NCI-H187 treated with DMSO at 0.1 percent for 48 hours (cell line): ENCODE measurements around the gene EXOSC7.
"Not testable (repeated sequence)": the region's sequence is repeated elsewhere in the genome, so short reads cannot be mapped to it uniquely, and the experiment has no call there.

Source experiments
- DNase-seq: peaks from one replicate; lab custom pipeline; 2025; lab: John Stamatoyannopoulos, UW

EXOSC7 gene

DNA sequence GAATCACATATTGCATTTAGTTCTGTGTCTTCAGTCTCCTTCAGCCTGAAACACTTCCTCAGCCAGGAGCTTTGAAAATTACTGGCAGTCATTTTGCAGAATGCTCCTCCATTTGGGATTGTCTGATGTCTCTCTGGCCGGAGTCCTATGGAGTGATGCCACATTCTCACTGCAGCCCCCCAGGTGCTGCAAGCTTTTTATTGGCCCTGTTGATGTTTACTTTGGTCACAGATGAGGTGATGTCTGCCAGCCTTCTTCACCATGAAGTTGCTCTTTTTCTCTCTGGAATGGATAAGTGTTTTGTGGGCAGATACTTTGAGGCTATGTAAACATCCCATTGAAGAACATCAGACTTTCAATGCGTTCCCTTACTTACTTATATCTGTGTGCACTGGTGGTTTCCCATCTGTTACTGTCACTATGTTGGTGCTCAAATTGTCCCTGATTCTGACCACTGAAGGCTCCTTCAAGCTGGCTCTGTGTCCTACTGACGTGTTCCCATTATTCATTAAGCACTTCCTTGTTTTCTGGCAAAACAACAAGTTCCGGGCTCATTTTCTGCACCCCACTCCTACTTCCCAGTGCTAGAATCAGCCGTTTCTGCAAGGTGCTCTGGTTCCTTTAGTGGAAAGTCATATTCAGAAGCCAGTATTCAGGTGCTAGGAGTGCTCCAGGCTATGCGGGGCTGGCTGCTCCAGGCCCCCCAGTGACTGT, 48.7 kb downstream of the EXOSC7 start:
- no peak for DNase-seq

DNA sequence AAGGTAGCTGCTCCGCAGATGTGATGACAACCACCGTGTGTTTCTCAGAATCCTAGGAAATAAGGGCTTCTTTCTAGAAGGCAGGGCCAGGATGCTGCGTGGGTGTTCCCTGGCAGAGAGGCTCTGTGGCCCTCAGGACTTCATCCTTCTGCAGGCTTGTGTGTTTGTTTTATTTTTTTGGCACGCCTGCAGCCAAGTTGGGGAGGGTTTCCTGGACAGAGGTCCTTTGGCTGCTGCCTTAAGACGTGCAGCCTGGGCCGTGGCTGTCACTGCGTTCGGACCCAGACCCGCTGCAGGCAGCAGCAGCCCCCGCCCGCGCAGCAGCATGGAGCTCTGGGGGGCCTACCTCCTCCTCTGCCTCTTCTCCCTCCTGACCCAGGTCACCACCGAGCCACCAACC, 50.0 kb downstream of the EXOSC7 start, which contains the start of gene CLEC3B:
TSS of gene CLEC3B (plus strand) at position 266 of the 400 bp plus-strand sequence. CDS start at position 326, 60 bp downstream.
- DNase-seq, result no peak

DNA sequence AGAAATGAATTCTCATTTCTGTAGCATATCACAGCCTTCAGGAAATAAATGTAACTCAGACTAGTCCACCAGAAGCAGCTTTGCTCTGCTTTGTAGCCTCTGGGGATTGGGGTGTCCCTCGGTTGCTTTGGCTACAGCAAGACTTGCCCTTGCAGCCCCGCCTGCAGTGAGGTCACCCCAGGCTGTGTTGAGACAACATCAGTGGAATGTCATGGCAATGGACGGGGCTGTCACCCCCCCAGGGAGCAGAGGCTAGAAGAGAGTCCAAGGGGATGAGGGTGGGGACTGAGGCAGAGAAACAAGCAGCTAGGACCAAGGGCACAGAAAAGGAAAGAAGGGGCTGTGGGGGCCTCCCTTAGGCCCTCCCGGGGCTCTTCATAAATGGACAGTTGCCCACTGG, 50.9 kb downstream of the EXOSC7 start:
- DNase-seq, result no peak

DNA sequence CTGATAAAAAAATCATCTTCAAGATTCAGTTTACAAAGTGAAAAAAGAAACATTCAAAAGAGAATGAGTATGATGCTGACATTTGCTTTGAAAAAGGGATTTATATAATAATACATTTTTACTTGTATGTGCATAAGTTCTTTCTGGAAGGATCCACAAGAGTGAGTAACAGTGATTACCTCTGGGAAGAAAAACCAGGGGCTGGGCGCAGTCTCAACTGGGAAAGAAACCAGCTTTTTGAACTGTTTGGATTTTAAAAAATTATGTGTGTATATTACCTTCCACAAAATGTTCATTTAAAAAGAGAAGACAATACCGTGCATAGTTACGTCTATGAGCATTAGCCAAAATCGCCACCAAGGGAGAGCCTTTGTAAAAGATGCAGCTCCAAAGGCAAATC, 51.4 kb downstream of the EXOSC7 start:
- DNase-seq, result no peak

DNA sequence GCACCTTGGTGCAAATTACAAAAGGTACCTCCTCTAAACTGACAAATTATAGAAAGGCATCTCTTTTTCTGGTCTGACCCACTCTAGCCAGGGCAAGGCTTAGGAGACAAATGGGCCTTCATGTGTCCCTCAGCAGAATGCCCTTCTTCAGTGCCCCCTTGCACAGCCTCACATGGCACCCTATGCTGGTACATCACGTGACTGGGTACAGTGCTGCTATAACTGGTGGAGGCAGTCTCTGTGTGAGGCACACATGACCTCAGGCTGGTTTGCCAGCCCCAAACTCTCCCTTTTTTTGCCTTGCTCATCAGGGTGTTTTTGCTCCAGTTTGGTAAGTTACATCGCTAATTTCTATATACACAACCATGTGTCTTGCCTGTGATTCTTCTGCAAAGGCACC, 53.2 kb downstream of the EXOSC7 start:
- no peak for DNase-seq

DNA sequence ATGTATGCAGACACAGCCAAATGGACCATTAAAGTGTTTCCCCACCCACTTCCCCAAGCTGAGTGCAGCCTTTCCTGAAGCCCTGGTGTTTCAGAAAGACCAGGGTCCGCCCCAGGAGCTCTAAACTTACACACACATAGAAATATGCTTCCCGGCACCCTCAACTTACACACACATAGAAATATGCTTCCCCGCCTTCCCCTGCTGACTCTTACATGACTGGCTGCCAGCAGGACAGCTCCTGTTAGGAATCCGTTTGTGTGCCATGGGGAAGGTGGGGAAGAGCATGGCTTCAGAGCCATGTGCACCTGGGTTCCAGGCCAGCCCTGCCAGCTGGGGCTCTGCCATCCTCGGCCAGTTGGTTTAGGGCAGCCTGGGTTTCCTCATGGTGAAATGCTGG, 53.6 kb downstream of the EXOSC7 start:
- DNase-seq, result no peak

DNA sequence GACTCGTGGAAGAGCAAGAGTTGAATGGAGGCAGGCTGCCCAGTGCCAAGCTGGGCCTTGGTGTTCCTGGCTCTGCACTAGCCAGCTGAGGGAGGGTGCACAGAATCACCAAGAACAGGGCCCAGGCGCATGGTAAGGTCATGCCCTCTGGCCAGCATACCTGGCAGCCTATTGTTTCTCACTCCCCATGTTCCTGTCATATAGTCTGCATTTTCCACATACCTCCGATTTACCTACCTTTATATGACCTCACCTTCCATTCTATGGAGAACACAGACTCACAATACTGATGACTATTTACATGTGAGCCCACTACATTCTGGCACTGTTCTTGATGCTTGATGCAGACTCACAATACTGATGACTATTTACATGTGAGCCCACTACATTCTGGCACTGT, 55.5 kb downstream of the EXOSC7 start:
- no peak for DNase-seq

DNA sequence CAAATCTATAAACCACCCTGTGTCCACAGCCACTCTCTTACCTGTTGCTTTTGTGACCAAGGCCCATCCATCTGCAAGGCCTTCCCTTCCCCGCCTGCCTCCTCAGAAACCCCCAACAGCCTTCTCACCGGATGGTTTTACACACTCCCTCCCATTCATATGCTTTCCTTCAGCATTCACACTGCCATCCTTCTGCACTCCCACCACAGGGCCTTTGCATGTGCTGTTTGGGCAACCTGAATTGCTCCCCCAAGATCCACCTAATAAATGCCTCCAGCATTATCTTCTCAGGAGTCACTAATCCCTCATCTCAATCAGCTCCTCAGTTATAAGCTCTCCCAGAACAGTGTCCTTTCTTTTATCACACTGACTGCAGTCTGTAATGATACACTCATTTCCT, 56.1 kb downstream of the EXOSC7 start:
- DNase-seq, result no peak

DNA sequence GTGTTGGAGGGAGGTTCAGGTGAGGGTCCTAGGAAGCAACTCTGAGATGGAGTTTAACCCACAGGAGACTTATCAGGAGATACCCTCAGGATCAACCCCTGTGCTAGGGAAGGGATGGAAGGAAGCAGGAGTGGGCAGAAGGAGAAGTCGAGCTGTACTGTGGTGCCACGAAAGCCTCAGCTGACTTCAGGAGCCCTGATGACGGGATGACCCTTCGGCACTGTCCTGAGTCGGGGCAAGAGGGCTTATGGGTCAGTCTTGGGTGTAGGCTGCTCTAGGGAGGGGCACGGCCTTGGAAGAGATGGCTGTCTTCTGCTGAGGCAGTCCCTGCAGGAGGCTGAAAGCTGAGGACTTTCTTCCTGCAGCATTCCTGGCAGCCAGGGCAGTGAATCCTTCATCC, 57.7 kb downstream of the EXOSC7 start:
- DNase-seq, result no peak

DNA sequence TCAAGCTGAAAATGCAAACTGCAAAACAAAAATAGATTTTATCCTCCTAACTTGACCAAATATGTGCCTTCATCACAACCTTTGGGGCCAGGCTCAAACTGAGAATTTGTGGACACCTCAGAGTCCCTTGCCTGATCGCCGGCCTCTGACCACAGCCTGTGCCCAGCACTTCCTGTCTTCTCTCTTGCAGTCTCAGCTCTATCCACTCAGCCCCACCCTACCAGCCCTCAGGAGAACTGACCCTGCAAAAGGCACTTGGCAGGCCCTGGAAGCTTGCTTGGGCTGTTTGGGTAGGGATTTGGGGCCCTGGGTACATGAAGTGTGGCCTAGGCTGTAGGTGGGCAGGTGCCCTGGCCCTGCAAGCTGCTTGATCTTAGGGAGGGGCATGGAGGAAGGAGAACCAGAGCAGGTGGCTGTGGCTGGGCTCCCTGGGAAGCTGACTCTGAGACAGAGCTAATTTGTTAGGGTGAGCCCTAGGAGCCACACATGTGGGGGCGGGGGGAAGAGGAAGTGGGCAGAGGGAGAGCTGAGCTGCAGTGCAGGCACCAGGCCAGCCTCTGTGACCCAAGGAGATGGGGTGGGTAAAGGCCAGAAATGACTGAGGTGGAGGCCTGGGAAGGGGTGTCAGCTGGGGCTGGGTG, 58.7 kb downstream of the EXOSC7 start:
- DNase-seq, result no peak

DNA sequence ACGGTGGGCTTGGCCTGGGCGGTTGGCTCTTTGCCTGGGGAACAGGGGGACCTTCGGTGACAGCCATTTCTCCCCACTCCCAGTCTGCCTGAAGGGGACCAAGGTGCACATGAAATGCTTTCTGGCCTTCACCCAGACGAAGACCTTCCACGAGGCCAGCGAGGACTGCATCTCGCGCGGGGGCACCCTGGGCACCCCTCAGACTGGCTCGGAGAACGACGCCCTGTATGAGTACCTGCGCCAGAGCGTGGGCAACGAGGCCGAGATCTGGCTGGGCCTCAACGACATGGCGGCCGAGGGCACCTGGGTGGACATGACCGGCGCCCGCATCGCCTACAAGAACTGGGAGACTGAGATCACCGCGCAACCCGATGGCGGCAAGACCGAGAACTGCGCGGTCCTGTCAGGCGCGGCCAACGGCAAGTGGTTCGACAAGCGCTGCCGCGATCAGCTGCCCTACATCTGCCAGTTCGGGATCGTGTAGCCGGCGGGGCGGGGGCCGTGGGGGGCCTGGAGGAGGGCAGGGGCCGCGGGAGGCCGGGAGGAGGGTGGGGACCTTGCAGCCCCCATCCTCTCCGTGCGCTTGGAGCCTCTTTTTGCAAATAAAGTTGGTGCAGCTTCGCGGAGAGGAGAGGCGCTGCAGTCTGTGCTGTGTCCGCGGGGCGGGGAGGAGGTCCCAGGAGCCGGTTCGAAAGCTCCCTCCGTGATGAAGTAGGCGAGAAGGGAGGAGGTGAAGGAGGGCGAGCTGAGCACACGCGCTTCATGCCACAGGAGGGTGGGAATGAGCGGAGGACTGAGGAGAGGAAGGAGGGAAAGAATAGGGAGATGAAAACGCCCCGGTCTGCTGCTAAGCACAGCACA, 59.6 kb downstream of the EXOSC7 start:
- DNase-seq, result no peak

DNA sequence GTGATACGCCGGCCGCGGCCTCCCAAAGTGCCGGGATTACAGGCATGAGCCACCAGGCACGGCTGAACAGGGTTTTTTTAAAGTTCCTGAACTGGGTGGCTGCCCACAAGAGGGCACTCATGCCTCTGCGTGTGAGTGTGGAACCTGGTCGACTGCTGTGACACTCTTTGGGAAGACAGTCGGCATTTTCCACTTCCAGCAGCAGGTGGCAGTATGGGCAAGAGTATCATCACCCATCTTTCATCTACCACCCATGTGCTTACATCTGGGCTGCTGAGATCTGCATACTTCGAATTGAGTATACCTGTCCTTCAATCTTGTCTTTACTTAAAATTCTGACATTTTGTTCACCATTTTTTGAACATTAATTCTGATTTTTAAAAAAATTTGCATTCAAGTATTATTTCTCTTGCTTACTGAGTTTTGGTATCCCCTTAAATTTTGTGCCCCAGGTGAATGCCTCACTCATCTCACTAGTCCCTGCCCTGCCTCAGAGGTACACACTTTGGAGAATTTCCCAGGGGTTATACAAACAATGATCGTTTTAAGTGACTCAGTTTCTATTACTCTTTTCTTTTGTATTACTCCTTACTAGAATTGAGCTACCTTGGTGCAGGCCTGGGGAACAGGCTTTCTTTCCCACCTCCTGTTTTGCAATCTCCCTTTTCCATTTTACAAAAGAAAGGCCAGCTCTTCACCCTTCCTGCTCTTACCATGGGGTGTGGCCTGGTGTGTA, 61.8 kb downstream of the EXOSC7 start:
- peak; percentile 58 for DNase-seq

DNA sequence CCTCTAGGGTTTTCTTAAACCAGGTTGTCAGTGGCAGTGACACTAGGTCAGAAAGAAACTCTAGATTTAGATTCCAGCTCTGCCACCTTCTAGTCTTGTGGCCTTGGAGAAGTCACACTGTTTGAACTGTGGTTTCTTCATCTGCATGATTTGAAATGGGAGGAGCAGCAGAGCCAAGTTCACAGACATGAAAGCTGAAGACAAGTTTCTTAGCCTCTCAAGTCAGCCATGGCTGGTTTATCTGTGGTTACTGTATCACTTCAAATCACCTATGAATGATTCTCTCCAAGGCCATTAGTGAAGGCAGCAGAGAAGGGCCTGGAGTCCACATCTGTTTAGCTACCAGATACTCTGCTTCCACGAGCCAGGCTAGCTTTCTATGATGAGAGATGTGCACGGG, 65.6 kb downstream of the EXOSC7 start:
- DNase-seq, result no peak

DNA sequence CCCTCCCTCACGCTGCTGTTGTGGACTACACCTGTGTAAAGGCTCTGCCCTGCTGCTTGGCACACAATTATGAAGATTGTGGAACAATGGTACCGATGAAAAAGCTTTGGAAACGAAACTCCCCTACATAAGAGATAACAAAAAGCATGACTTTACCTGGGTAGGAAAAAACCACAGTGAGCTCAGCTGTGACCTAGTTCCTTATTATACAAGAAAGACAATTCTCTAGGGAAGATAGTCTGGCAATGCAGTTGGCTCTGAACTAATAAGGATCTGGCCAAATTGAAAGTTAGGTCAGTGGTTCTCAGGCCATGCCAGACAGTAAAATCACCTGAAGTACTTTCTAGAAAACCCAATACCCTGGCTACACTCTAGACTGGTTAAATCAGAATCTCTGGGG, 66.1 kb downstream of the EXOSC7 start:
- no peak for DNase-seq

DNA sequence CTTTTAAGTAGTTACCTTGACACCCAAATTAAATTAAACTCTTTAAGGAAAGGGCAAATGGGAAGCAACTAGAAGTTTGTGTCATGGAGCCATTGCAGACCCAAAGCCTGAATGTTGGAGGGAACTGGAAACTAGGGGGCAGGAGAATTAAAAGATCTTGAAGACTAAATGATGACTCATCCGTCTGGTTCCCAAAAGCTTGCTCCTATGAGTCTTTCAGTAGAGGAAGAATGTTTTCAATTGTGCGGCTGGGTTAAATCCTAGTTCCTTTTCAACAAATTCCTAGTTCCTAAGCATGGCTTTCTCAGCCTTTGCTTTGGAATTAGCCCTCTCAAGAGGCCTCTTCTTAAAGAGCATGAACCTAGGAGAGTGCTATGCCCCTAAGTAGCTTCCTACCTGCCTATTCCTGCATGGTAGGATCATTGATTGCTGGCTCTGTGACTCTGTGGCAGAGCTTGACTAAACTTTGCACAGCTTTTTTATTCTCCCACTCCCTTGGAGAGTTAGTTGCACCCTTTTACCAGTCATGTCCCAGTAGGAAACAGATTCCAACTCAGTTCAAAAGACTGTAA, 67.8 kb downstream of the EXOSC7 start:
- DNase-seq, result no peak

DNA sequence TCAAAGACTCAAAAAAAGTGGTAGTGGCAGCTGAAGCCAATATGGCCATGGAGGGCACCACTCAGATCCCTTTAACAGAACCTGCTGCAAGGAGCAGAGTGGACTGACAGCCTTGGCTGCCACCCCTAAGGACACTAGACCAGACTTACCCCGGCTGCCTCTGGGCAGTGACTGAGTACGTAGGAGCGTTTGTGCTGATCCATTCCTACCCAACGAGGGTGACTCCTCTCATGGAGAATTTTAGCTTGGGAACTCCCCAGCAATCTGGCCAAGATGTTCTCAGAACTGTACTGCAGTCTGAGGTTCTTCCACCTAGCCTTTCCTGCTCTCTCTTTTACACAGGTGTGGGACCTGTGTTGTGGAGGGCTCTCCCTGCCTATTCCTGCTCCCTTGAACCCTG, 72.2 kb downstream of the EXOSC7 start:
- DNase-seq, result no peak

DNA sequence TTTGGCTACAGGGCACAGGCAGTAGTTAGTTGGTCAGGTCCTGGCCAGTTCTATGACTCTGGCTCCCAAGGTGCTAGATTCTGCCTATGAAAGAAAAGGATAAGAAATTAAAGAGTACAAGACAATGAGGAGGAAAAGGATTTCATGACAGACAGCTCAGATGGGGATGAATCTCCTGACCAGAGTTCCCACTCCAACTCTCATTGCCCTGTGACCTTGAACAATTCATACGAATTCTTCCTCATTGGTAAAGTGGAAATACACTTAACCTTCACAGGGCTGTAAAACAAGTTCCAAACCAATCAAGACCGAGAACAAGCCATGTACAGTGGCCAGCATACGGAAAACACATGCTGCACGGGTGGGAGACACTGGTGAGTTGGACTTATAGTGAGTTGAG, 73.8 kb downstream of the EXOSC7 start:
- no peak for DNase-seq

DNA sequence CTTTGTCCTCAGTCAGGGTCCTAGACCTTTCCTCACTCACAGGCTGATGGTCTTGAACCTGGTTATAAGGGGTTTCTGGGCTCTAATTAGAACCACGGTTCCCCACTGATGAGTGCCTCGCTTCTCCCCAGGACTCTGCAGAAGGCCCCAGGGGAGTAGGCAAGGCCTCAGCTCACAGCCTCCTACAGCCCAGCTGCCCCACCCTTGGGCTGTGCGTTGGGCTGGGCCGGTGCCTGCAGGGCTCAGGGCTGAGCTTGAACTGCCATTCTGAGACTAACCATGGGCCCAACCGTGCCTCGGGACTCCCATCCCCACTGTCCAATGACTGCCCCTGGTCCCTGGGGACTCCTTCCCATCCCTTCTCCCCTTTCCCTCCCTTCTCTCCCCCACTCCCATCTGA, 75.6 kb downstream of the EXOSC7 start:
- DNase-seq, result no peak

DNA sequence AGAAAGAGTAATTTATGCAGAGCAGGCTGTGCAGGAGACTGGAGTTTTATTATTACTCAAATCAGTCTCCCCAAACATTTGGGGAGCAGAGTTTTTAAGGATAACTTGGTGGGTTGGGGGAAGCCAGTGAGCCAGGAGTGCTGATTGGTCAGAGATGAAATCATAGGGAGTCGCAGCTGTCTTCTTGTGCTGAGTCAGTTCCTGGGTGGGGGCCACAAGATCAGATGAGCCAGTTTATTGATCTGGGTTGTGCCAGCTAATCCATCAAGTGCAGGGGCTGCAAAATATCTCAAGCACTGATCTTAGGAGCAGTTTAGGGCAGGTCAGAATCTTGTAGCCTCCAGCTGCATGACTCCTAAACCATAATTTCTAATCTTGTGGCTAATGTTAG, 77.8 kb downstream of the EXOSC7 start:
- not testable (repeated sequence) for DNase-seq

DNA sequence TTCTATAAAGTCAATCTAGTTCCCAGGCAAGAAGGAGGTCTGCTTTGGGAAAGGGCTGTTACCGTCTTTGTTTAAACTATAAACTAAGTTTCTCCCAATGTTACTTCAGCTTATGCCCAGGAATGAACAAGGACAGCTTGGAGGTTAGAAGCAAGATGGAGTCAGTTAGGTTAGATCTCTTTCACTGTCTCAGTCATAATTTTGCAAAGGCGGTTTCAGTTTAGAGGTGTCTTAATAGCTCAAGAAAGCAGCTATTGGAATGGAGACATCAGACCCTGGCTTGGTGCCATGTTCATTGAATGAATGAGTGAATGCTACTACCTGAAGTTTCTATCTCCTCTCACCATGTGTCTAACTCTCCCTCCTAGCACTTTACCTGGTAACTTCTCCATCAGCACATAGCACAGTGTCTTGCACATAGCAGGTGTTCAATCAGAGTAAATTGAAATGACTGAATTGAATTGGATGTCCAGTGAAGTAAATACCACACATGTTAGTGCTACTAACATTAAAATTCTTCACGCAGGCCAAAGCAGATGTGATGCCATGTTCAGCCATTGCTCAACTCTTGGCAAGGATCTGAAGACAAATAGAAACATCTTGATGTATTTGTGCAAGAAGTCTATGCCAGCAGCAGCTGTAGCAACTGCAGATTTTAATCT, 78.3 kb downstream of the EXOSC7 start:
- no peak for DNase-seq

DNA sequence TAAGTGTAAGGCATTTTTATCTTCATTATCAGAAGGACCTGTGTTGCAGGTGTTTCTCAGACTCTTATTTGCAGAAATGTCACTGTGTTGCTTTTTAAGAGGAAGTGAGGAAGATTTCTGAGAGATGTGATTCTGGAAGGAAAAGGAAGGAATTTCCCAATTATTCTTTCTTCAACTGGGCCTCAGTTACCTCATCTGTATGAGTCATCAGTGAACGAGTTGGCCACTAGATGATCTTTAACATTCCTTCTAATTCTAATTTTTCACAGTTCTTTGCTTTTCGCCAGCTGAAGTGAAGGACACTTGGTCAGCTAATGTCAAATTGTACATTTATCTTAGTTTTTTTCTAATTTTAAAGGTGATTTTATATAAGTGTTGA, 79.0 kb downstream of the EXOSC7 start:
- no peak for DNase-seq
